Measurements from ENCODE around the gene SH3BP1. TPM values are rescaled to one million over a fixed set of nuclear protein-coding genes. Genes with fewer than 3 reads are reported as not detected.
A peak's percentile ranks its signal among the peaks of the same experiment; 100 is the strongest.

Gene SH3BP1
- total RNA-seq, 1 experiment from 2014 or later, result 12.9 TPM

- ChIA-PET CTCF (interaction anchor here (0.8 to 1.1 kb wide), 2 partner anchors 105 to 200 kb away, joined by 3 read pairs; no protein-coding TSS in a partner anchor), POLR2A (ENCODE audit: low non-redundant PET) (no interaction called here)
- H3K27me3 ChIP-seq (replicated peaks; ENCODE audit: insufficient read depth, low read depth, low read length, poor library complexity), result no peaks in the 10 kb centered on the region
- BruUV-seq (replicated peaks), result no TSS peak
- H3K27ac ChIP-seq (ENCODE audit: low read depth, low read length, poor library complexity, severe bottlenecking), result no peak overlapping the region
- no peaks in the 10 kb centered on the region for H3K9me3 ChIP-seq (ENCODE audit: low read depth, low read length, poor library complexity, severe bottlenecking)
- H3K4me3 ChIP-seq (ENCODE audit: low read depth, low read length, poor library complexity, severe bottlenecking), result peak overlapping the region; percentile 39
- H3K4me1 ChIP-seq (ENCODE audit: insufficient read depth, low read length, poor library complexity, severe bottlenecking), result peaks cover 5% of the 10 kb centered on the region
- intact Hi-C loops (cut with micrococcal nuclease; ENCODE audit: unreplicated experiment), result no loop called here
- no peak for DNase-seq (ENCODE audit: low spot score)
- no peaks in the 10 kb centered on the region for H3K36me3 ChIP-seq (ENCODE audit: insufficient read depth, low read length, poor library complexity, severe bottlenecking)
- TF ChIP-seq EZH2 (IDR thresholded peaks at IDR 0.05; ENCODE audit: borderline replicate concordance, low read depth, low read length, poor library complexity, severe bottlenecking) (no peak), CTCF (conservative IDR thresholded peaks at IDR 0.05; ENCODE audit: low read depth, low read length) (no peak)
Measured at GRCh38 chr22:37697538-37697835, 58.0 kb downstream of the SH3BP1 start.

GRCh38 chr22:37701141-37701786 lies 61.8 kb downstream of the SH3BP1 start:
- Histone ChIP-seq H3K9me3 (ENCODE audit: low read depth, low read length, poor library complexity, severe bottlenecking) (no peaks in the 10 kb centered on the region), H3K36me3 (ENCODE audit: insufficient read depth, low read length, poor library complexity, severe bottlenecking) (no peaks in the 10 kb centered on the region), H3K27me3 (replicated peaks; ENCODE audit: insufficient read depth, low read depth, low read length, poor library complexity) (no peaks in the 10 kb centered on the region), H3K4me1 (ENCODE audit: insufficient read depth, low read length, poor library complexity, severe bottlenecking) (peaks cover 5% of the 10 kb centered on the region), H3K27ac (ENCODE audit: low read depth, low read length, poor library complexity, severe bottlenecking) (no peak overlapping the region), H3K4me3 (ENCODE audit: low read depth, low read length, poor library complexity, severe bottlenecking) (no peak overlapping the region)
- CTCF ChIA-PET, result no interaction called here
- TF ChIP-seq EZH2 (IDR thresholded peaks at IDR 0.05; ENCODE audit: borderline replicate concordance, low read depth, low read length, poor library complexity, severe bottlenecking), result no peak
- TF ChIP-seq CTCF (conservative IDR thresholded peaks at IDR 0.05; ENCODE audit: low read depth, low read length), result no peak
- BruUV-seq (replicated peaks), result no TSS peak
- intact Hi-C loops (cut with micrococcal nuclease; ENCODE audit: unreplicated experiment), result no loop called here
- DNase-seq (ENCODE audit: low spot score), result no peak
- POLR2A ChIA-PET (ENCODE audit: low non-redundant PET), result no interaction called here

- H3K4me1 ChIP-seq (ENCODE audit: insufficient read depth, low read length, poor library complexity, severe bottlenecking), result no peaks in the 10 kb centered on the region
- H3K9me3 ChIP-seq (ENCODE audit: low read depth, low read length, poor library complexity, severe bottlenecking), result no peaks in the 10 kb centered on the region
- H3K36me3 ChIP-seq (ENCODE audit: insufficient read depth, low read length, poor library complexity, severe bottlenecking), result no peaks in the 10 kb centered on the region
- no peak overlapping the region for H3K4me3 ChIP-seq (ENCODE audit: low read depth, low read length, poor library complexity, severe bottlenecking)
- ChIA-PET POLR2A (ENCODE audit: low non-redundant PET) (no interaction called here), CTCF (no interaction called here)
- DNase-seq (ENCODE audit: low spot score), result no peak
- TF ChIP-seq EZH2 (IDR thresholded peaks at IDR 0.05; ENCODE audit: borderline replicate concordance, low read depth, low read length, poor library complexity, severe bottlenecking) (no peak), CTCF (conservative IDR thresholded peaks at IDR 0.05; ENCODE audit: low read depth, low read length) (no peak)
- BruUV-seq (replicated peaks), result no TSS peak
- no peaks in the 10 kb centered on the region for H3K27me3 ChIP-seq (replicated peaks; ENCODE audit: insufficient read depth, low read depth, low read length, poor library complexity)
- intact Hi-C loops (cut with micrococcal nuclease; ENCODE audit: unreplicated experiment), result no loop called here
- H3K27ac ChIP-seq (ENCODE audit: low read depth, low read length, poor library complexity, severe bottlenecking), result no peak overlapping the region
Measured at GRCh38 chr22:37703906-37704305, 64.4 kb downstream of the SH3BP1 start.
